Right ventricle myocardium inferior (tissue), 1 donor: ENCODE data around the gene NGF. TPM values are rescaled to one million over a fixed set of nuclear protein-coding genes. Genes with fewer than 3 reads are reported as not detected.

Experiments
- total RNA-seq: library from RNA; stranded (reverse); fragmentation: NEBNext Ultra II Directional; extraction: Animal tissue kit (Norgen Biotek cat#: 25700); gene quantifications from one replicate; pipeline ENCODE4 v1.2.1, GENCODE V29; 2021
- donor health status: DM: no; HTN: yes; CAD: no; lungs with severe emphysema.

Gene NGF
- total RNA-seq, 1 donor from 2014 or later = 4.9 TPM

Other genes with a start within 250 kb of the NGF start
- 10.3 TPM for gene TSPAN2, start 248.7 kb downstream of the NGF start, total RNA-seq